NCI-H345 treated with DMSO at 0.1 percent for 48 hours (cell line): ENCODE measurements around the gene CDC42.

Experiments
- DNase-seq: peaks from one replicate; lab custom pipeline; 2025; ENCODE audit not compliant: unreplicated experiment; lab: John Stamatoyannopoulos, UW

Gene CDC42

DNA sequence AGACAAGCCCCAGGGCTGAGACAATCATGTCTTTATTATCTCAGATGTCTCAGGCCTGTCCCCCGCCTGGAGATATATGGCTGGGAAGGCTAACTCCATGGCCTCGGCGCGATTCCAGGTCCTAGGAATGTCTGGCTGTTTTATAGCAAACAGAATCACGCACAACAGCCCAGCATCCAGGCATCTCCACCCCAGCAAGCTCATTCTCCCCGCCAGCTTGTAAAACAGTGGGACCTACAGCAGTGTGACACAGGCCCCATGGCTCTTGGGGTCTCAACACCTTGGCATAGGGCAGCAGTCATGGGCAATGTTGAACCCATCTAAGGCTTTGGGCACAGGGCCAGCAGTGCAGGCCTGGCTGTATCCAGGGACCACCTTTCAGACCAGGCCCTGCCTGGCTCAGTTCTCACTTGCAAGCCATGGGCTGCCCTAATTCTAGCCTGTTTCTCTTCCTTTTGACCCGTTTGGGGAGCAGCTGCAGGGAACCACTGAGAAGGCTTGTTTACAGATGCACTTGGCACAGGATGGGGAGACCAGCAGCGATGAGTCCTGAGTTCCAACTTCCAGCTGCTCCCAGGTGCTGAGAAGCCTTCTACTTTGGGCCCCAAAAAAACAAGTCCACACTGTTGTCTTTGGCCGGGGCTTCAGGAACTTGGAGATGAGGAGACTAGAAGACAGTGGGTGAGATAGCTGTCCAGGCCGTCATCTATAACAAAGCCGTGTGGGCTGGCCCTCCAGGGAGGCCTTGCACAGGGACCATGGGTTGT, 56.0 kb downstream of the CDC42 start:
- no peak for DNase-seq

DNA sequence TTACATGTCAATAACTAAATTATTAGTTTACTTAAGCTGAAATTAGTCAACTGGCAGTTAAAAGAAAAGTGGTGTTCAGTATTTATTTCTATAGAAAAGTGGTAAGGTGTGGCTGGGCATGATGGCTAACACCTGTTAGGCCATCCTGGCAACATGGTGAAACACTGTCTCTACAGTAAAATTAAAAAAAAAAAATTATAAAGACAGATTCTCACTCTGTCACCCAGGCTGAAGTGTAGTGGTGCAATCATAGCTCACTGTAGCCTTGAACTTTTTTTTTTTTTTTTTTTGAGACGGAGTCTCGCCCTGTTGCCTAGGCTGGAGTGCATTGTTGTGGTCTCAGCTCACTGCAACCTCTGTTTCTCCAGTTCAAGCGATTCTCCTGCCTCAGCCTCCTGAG, 57.5 kb downstream of the CDC42 start:
- DNase-seq: no peak

DNA sequence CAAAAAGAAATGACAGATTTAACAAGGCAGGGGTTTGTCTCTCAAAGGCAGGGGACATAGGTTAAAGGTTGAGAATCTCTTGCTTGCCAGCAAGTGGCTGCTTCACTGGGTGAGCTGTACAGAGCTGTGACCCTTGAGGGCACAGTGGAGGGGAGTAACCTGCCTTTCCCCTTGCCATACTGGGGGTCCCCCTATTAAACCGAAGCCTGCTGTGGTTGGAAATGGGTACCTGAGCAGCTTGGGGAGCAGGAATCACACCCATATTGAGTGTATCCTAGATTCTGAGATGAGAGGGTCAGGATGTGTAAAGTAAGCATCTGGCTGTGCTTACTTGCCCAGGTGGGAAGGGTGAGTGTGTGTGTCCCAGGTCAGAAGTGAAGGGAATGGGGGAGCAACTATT, 58.6 kb downstream of the CDC42 start:
- DNase-seq: no peak

- DNase-seq: no peak
These were observed 59.1 kb downstream of the CDC42 start for GRCh38 chr1:22111620-22112019.

DNA sequence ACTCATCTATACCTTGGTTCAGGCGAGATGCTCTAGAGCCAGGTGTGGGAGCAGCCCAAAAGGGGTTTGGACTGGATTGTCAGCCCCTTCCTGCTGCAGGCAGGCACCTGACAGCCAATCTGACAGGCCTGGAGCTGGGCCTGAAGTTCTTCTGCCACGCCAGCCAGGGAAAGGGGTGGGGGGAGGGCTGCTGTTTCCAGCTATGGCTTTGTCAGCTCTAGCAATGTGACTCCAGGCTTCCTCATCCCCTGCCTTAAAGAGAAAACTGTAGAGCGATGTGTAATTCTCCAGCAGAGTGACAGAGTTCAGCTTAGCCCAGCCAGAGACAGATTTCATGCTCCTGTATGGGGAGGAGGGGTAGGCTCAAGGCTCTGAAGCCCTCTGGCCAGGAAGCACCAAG, 60.0 kb downstream of the CDC42 start:
- DNase-seq: no peak

- no peak for DNase-seq
These were observed 61.8 kb downstream of the CDC42 start for GRCh38 chr1:22114083-22115012.

DNA sequence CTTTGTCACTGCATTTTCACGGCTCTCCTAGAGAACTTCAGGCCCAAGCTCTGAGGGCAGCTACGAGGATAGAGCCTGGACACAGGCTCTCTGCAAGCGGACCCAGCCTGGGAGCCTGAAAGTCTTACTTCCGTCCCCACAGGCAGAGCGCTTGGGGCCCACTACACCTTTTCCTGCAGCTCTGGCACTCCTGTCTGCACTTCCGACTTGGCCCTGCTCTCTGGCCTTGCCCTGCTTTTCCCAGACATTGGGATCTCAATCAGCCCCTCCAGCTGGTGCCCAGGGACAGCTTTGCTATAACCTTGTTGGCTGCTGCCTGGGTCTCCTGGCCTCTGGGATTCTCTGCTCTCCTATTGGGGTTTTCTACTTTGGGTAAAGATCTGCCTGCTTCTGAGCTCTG, 62.8 kb downstream of the CDC42 start:
- DNase-seq: no peak

DNA sequence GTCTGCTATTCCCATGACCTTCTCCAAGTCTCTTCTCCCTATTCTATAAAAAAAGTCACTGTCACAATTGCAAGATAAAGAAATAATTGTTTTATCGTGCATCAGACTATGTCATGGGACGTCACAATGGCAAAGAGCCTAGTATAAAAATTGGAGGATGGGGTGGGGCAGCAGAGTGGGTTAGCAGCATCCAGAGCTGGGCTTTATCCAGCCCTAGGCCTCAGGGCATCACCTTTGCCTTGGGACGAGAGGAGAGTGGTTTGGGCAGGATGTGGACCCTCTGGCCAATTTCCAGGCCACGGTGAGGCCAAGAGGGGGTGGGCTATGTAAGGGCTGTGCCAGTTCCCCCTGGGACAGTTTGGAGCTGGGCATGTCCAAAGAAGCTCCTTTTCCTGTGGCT, 64.7 kb downstream of the CDC42 start:
- no peak for DNase-seq

DNA sequence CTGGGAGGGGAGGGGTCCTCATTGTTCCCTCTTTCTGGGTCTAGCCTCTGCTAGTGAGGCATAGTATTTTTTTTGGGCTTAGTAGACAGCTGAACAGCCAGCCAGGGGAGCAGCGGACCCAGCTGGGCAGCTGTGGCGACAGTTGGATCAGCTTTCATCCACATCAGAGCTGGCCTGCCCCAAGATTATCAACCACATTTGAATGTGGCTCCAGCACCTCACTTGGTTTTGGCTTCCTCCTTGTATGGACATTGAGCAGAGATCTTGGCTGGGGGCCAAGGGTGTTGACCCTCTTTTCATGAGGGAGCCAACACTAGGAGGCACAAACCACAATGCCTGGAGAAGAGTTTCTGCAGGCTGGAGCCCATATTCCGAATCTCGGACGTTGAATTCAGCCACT, 65.3 kb downstream of the CDC42 start:
- no peak for DNase-seq

DNA sequence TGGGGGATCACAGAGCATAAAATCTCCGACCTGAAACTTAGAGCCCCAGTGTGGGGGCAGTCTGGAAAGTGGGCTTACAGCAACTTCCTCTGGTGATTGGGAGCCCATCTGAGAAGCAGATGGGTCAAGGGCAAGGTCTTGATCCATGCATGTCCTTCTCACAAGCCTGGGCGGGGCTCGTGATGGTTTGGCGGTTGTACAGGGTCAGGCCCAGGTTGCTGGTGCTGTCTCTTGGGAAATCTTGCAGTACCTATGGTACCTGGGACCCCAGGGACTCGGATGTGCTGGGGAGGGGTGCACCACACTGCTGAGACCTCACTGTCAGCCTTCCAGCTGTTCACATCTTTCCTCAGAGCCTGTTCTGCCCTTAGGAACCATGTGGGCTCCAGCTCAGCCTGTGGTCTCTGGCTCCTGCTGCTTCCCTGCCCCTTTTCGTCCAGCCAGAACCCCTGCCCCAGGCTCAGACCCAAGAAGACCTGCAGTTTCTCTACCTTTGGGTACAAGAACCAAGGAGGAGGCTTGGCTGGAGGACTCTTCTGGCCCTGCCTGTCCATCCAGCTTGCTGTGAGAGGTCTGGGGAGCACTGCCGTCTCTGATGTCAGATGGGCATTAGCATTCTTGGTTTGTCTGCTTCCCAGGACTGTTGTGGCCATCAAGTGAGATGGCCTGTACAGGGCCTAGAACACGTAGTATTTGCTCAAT, 65.9 kb downstream of the CDC42 start:
- no peak for DNase-seq

DNA sequence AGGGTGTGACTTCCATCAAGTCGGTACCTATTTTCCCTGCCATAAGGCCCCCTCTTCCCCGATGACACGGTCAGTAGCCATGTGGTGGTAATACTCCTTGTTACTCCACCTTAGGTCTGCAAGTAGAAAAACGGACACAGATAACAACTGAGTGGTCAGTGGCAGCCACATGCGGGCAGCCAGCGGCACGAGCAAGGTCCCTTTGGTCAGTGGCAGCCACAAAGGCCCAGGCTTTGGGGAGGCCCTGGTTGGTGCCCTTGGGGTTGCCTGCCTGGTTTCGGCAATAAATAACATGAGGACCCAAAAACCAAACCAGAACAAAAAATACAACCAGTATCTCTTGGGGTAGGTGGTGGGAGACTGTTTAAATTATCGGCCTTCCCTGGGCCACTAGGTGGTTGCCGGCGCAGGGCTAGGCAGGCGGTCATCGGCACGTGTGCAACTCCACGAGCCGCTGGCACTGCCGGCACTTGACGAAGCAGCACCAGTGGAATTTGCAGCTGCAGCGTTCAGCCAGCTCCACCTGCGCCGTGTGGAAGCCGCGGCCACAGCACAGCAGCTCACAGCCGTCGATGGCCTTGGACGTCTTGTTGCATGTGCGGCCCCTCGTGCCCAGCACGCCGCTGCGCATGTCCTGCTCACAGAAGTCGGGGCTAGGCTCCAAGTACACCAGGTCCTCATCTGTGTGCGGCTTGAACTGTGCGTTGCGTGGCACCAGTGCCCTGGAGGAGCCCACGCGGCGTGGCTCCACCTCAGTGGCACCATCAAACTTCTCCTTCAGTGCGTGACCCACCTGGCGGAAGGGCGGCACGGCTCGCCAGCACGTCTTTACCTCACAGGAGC, 67.3 kb downstream of the CDC42 start:
- no peak for DNase-seq

GRCh38 chr1:22120469-22120790, 67.9 kb downstream of the CDC42 start:
- DNase-seq: no peak

- no peak for DNase-seq
These were observed 69.0 kb downstream of the CDC42 start for GRCh38 chr1:22121421-22121911.

DNA sequence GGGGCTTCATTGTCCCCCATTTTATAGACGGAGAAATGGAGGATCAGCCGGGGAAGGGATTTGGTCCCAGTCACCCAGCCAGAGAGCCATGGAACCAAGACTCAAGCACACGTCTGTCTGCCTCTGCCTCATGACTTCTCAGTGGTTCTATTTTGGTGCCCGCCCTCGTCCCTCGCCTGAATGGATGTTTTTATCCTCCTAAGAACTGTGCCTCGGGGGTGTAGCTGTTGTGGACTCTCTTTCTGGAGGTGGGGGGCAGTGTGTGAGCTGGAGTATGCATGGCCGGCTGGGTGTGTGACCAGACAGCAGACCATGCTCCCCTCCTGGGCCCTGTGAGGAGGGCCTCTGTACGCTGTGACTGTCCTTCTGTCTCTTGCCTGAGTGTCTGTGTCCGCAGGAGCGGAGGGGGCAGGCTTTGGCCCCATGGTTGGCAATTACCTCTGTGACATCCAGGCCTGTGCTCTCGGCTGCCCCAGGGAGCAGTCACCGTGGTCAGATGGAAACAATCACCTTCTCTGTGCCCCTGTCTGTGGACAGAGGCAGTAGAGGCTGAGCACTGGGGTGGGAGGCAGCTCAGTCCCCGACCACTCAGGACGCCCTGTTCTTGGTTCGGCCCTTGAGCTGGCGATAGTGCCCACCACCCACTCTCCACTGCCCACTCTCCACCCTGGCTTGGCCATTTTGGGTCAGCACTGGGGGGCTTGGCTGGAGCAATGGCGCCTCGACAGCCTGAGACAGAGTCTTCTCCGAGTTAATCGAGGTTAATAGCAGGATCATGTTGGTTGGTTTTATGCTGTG, 70.0 kb downstream of the CDC42 start:
- DNase-seq: no peak

GRCh38 chr1:22123071-22123390, 70.5 kb downstream of the CDC42 start:
- no peak for DNase-seq

GRCh38 chr1:22123901-22124404, 71.4 kb downstream of the CDC42 start:
- DNase-seq: no peak

DNA sequence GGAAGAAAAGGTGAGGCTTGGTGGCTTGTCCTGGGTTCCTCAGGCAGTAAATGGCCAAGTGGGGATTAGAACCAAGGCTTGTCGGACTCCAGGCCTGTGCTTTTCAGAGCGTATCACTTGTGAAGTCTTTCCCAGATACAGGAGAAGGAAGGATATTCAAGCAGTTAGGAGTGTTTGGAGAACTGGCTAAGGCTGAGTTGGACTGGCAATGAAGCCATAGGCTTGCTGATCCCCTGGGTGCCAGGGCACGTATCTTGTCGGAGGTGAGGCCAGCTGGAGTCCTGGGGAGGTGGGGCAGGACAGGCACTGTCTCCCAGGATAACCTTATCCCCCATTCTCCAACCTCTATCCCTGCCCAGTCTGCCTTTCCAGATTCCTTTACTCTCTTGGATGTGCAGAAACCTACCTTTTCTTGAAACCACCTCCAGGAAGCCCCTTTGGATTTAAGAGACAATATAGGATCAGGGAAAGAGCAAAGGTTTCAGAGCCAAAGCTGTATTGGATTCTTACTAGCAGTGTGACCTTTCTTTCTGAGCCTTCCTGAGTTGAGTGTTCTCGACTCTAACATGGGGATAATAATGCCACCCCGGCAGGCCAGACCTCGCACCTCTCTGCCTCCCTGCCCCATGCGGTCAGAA, 72.2 kb downstream of the CDC42 start:
- DNase-seq: no peak

DNA sequence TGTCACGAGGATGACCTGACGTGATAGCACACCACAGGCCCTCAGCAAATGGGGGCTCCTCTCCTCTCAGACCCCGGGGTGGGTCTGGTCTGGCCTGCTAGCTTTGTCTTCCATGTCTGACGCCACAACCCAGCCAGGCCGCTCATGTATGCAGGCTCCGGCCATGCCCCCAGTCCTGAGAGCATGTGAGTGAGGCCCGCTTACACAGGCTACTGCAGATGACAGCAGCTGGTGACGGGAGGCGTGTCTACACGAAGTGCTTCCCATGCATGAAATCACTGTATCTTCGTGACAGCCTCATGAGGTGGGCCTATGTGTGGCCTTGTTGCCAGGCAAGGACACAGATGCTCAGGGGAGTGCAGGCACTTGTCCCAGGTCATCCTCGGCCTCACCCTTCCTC, 74.0 kb downstream of the CDC42 start:
- no peak for DNase-seq

DNA sequence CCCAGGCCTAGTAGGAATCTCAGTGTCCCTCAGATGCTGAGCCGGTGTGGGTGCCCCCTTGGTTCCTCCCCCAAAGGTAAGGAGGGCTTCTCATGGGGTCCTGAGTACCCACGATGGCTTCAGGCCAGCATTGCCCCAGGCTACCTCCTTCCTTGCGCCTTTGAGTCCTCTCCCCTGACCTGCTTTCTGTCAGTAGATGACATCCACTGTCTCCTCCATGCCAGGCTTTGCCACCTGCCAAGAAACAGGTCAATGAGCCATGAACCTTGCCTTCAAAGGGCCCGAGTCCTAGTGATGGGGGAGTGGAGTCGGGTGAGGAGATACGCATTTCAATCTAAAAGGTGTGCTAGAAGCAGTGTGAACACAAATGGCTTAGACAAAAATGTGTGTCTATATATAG, 74.7 kb downstream of the CDC42 start:
- no peak for DNase-seq
